Stimulated activated CD4-positive, alpha-beta T cell treated with anti-CD3 and anti-CD28 coated beads, Interleukin-2, amount 100 ng/mL, for 48 hours (primary cell): ENCODE measurements around the gene LOC101059915.
A peak's percentile ranks its signal among the peaks of the same experiment; 100 is the strongest.

Experiments
- DNase-seq, 2 donors: peaks; one replicate each; pipeline ENCODE4 v3.0.0-alpha.2; 2020

Gene LOC101059915

GRCh38 chrX:71667328-71668247, at the start of gene LOC101059915:
Gene LOC101059915 (plus strand): TSS chrX:71667546.
- no peak for DNase-seq

- DNase-seq = no peak
Observed at GRCh38 chrX:71617742-71618141, 49.6 kb upstream of the LOC101059915 start.

GRCh38 chrX:71618303-71618721, 49.0 kb upstream of the LOC101059915 start, which contains the start of gene CXCR3:
Gene CXCR3 (minus strand): TSS chrX:71618511. CDS start chrX:71618449, 62 bp downstream.
- peak; percentile 50 to 57 for DNase-seq

- DNase-seq = no peak
Observed at GRCh38 chrX:71618787-71619186, 48.6 kb upstream of the LOC101059915 start.

GRCh38 chrX:71619193-71619592, 48.2 kb upstream of the LOC101059915 start:
- peak; percentile 45 to 52 for DNase-seq

- no peak for DNase-seq
Observed at GRCh38 chrX:71619986-71620385, 47.4 kb upstream of the LOC101059915 start.

GRCh38 chrX:71621603-71622002, 45.7 kb upstream of the LOC101059915 start:
- no peak for DNase-seq

- no peak for DNase-seq
Observed at GRCh38 chrX:71622032-71622575, 45.2 kb upstream of the LOC101059915 start.

- peak; percentile 23 to 46 for DNase-seq
Observed at GRCh38 chrX:71622576-71623450, 44.5 kb upstream of the LOC101059915 start.

- no peak for DNase-seq
Observed at GRCh38 chrX:71623714-71624113, 43.6 kb upstream of the LOC101059915 start.

GRCh38 chrX:71625471-71625870, 41.9 kb upstream of the LOC101059915 start:
- DNase-seq = no peak

GRCh38 chrX:71626576-71626975, 40.8 kb upstream of the LOC101059915 start:
- DNase-seq = no peak

GRCh38 chrX:71627588-71628404, 39.5 kb upstream of the LOC101059915 start:
- no peak for DNase-seq

GRCh38 chrX:71629467-71629866, 37.9 kb upstream of the LOC101059915 start:
- no peak for DNase-seq

GRCh38 chrX:71632923-71633657, 34.3 kb upstream of the LOC101059915 start:
- no peak for DNase-seq

GRCh38 chrX:71634366-71634765, 33.0 kb upstream of the LOC101059915 start:
- no peak for DNase-seq

- DNase-seq = no peak
Observed at GRCh38 chrX:71636438-71637252, 30.7 kb upstream of the LOC101059915 start.

- DNase-seq = no peak
Observed at GRCh38 chrX:71637253-71637618, 30.1 kb upstream of the LOC101059915 start.

- no peak for DNase-seq
Observed at GRCh38 chrX:71637848-71638247, 29.5 kb upstream of the LOC101059915 start.

GRCh38 chrX:71638409-71638808, 28.9 kb upstream of the LOC101059915 start:
- DNase-seq = no peak

GRCh38 chrX:71640002-71640401, 27.3 kb upstream of the LOC101059915 start:
- DNase-seq = no peak
